ENCODE measurements around the gene RALBP1.

- TF ChIP-seq CTCF (IDR thresholded peaks at IDR 0.05; ENCODE audit: control extremely low read depth in 1 of 3, insufficient read depth in 1 of 3, low read depth in 1 of 3, low read length in 3 of 3), result no peak
- no peak for TF ChIP-seq POU5F1 (IDR thresholded peaks at IDR 0.05; ENCODE audit: low read depth, low read length)
- no peak for TF ChIP-seq HDAC2 (IDR thresholded peaks at IDR 0.05; ENCODE audit: borderline replicate concordance in 1 of 2, low read depth in 2 of 2, low read length in 2 of 2)
- no peak for TF ChIP-seq EP300 (IDR thresholded peaks at IDR 0.05; ENCODE audit: borderline replicate concordance in 1 of 2, low read depth in 2 of 2, low read length in 2 of 2)
- TF ChIP-seq POLR2A (IDR thresholded peaks at IDR 0.05; ENCODE audit: control extremely low read depth in 1 of 2, low read depth in 2 of 2, low read length in 2 of 2), result no peak
- TF ChIP-seq MAX (IDR thresholded peaks at IDR 0.05), result no peak
- TF ChIP-seq RXRA (IDR thresholded peaks at IDR 0.05; ENCODE audit: insufficient read depth, low read depth, low read length), result no peak
- no peak for TF ChIP-seq EZH2 (IDR thresholded peaks at IDR 0.05; ENCODE audit: low read depth, low read length, severe bottlenecking)
Observed at GRCh38 chr18:9453283-9453682, 22.0 kb upstream of the RALBP1 start.

All from H1 (cell line).